ENCODE measurements around the gene QRSL1.
"Not testable (repeated sequence)": the region's sequence is repeated elsewhere in the genome, so short reads cannot be mapped to it uniquely, and the experiment has no call there.

QRSL1 gene

DNA sequence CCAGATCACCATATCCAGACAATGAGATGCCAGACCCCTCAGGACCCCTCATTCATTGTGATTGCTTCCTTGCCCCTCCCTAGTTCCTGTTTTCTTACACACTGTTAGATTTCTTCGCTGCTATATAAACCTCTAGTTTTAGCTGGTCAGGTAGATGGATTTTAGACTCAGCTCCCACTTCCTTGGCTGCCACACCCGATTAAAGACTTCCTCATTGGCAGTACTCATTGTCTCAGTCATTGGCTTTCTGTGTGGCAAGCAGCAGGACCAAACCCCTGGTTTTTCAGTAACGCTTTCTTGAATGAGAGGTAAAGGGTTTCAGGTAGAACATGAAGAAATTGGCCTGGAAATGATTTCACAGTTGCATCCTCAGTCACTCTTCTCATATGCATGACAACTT lies 47.9 kb downstream of the QRSL1 start:
- DNase-seq (ENCODE audit: low read depth in 3 of 3): no peak

DNA sequence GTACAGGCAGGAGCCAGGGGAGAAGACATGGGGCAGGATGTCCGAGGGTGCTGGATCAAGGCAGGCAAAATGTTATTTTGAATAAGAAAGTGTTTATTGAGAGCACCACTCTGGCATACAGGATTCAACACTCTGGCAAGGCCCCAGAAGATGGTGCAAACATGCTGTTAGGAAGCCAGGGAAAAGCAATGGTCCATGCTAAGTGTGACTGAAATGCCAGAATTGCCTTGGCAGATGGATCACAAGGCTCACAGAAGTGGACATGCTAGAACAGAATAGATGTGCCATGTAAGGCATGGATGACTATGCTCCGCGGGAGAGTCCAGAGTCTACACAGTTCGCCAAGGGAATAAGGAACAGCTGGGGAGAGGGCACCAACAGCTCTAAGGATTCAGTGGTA lies 54.6 kb downstream of the QRSL1 start:
- no peak for DNase-seq (ENCODE audit: low read depth in 3 of 3)

DNA sequence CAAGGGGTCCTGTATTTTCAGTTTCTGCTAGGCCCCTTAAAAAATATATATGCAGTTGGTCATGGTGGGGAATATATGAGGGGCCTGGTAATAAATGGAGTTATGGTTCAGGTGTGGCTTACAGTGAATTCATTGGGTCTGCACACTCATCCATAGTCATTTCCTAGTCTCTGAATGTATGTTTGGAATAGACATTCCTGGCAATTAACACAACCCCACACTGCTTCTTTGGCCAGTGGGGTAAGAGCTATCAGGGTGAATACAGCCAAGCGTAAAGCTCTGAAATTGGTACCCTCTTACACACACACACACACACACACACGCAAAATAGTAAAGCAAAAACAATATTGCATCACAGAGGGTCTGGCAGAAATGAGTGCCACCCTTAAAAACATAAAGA lies 56.5 kb downstream of the QRSL1 start:
- no peak for DNase-seq (ENCODE audit: low read depth in 3 of 3)

- DNase-seq (ENCODE audit: low read depth in 3 of 3): no peak
Measured at GRCh38 chr6:106688177-106688951, 59.0 kb downstream of the QRSL1 start.

- DNase-seq (ENCODE audit: low read depth in 3 of 3): no peak
Measured at GRCh38 chr6:106692112-106692818, 62.9 kb downstream of the QRSL1 start.

DNA sequence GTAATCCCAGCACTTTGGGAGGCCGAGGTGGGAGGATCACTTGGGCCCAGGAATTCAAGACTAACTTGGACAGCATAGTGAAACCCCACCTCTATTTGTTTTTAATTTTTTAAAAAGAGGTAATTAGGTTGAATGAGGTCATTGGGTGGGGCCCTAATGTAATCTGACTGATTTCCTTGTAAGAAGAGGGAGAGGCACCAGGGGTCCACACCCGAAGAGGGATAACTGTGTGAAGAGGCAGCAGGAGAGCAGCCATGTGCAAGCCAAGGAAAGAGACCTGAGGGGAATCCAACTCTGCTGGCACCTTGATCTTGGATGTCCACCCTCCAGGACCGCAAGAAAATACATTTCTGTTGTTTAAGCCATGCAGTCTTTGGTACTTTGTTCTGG lies 63.4 kb downstream of the QRSL1 start:
- DNase-seq (ENCODE audit: low read depth in 3 of 3): no peak

DNA sequence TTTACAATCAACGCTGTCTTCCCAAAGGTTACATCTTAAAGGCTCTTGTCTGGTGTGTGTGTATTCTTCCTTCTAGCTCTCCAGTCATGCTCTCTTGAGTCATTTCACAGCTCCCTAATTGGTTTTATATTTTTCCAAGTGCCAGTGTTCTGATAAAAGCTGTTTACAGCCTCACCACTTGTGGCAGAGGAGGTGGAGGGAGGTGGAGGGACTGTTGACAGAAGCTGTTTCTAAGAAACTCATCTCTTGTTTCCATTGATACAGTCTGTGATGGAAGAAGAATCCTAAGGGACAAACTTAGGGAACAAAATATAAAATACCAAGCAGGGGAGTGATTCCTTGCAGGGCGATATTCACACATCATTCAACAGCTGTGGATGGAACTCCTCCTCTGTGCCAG lies 64.0 kb downstream of the QRSL1 start:
- no peak for DNase-seq (ENCODE audit: low read depth in 3 of 3)

GRCh38 chr6:106694343-106694742 lies 65.0 kb downstream of the QRSL1 start:
- no peak for DNase-seq (ENCODE audit: low read depth in 3 of 3)

GRCh38 chr6:106700581-106700980 lies 71.2 kb downstream of the QRSL1 start:
- no peak for DNase-seq (ENCODE audit: low read depth in 3 of 3)

DNA sequence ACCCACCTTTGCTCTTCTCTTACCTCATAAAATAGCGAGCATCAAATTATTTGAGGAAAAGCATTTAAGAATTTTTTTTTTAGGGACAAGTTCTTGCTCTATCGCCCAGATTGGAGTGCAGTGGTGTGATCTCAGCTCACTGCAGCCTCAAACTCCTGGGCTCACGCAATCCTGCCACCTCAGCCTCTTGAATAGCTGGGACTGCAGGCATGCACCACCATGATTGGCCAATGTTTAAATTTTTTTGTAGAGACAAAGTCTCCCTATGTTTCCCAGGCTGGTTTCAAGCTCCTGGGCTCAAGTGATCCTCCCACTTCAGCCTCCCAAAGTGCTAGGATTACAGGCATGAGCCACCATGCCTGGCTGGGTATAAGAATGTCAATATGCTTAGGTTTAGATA lies 71.8 kb downstream of the QRSL1 start:
- not testable (repeated sequence) for DNase-seq (ENCODE audit: low read depth in 3 of 3)

- DNase-seq (ENCODE audit: low read depth in 3 of 3): no peak
Measured at GRCh38 chr6:106702046-106702445, 72.7 kb downstream of the QRSL1 start.

DNA sequence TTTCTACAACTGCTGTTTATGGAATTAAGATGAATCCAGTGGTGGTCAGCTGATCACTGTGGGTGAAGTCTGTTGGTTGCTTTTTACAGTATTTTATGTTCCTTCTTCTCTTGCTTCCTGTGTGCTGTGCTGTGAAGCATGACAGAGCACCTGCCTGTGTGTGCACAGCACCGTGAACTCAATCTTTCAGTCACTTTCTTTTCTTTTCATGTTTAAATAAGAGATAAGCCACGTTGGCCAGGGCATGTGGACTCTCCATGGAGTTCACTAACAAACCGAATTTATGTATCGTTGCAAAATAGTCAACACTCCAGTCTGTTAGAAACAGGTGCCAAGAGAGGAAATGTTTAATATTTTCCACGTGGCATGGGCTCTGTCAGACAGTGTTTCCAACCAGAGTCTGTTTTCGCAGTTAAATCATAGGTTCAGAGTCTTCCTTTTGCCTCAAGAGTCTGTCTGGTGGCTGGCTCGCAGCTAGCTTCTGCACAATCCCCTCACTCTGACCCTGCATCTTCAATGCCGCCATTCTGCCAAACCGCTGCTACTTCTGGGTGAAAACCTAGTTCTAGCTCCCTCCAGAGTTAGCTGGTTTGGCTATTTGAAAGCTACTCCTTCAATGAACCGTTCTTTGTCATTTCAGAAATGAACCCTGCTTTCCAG lies 73.2 kb downstream of the QRSL1 start:
- DNase-seq (ENCODE audit: low read depth in 3 of 3): no peak

DNA sequence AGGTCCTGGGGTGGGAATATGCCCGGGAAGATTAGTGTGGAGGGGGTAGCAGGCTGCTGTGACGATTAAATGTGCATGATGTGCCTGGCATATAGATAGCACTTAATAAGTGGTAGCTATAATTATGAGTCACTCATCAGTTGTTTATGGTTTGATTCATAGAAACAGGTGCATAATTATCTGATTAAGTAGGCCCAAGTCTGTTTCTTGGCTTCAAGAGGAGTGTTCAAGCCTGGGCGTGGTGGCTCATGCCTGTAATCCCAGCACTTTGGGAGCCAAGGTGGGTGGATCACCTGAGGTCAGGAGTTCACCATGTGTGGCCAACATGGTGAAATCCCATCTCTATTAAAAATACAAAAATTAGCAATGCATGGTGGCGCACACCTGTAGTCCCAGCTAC lies 74.9 kb downstream of the QRSL1 start:
- no peak for DNase-seq (ENCODE audit: low read depth in 3 of 3)

DNA sequence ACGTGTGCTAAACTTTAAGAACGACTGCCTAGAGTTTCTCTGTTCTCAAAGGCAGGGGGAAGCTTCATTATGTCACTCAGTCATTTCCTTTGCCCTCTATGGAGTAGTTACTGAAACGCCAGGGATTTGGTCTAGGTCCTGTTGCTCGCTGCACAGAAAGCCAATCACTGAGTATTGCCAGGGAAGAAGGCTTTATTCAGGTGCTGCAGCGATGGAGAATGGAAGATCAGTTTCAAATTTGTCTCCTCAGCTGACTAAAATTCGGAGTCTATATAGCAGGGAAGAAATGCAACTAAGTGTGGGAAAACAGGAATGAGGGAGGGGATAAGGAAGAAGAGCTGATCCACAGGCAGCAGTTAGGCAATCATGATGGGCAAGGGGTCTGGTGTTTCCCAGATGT lies 75.8 kb downstream of the QRSL1 start:
- no peak for DNase-seq (ENCODE audit: low read depth in 3 of 3)

GRCh38 chr6:106710580-106710979 lies 81.2 kb downstream of the QRSL1 start:
- no peak for DNase-seq (ENCODE audit: low read depth in 3 of 3)

DNA sequence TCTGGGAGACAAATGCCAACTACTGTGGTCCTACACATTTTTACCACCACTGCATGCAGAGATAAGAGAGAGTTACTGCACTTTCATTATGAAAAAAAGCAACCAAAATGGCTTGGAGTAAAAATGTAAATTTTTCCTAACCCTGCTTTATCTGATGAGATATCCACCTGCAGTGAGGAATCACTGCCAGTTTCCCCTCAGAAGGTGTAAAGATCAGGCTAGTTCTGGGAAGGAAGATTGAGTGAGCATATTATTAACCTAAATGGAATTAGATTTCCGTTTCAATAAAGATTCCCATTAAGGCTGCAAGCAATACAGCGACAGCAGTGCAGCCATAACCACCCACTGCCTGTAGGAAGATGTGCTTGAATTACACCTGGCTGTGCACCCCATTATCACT lies 84.9 kb downstream of the QRSL1 start:
- DNase-seq (ENCODE audit: low read depth in 3 of 3): no peak

- no peak for DNase-seq (ENCODE audit: low read depth in 3 of 3)
Measured at GRCh38 chr6:106715922-106716321, 86.5 kb downstream of the QRSL1 start.

GRCh38 chr6:106716966-106717365 lies 87.6 kb downstream of the QRSL1 start:
- DNase-seq (ENCODE audit: low read depth in 3 of 3): no peak

Measured in stimulated activated CD4-positive, alpha-beta T cell treated with anti-CD3 and anti-CD28 coated beads, TNF-alpha, amount 100 ng/mL, for 24 hours (primary cell).